GM12872 (cell line): ENCODE results near the gene ZNF423.

Source experiments
- TF ChIP-seq, protein P1 (sequence below): IDR thresholded peaks from 3 replicates; pipeline ENCODE4 v1.5.1; 2011; ENCODE audit warnings: low read depth, mild to moderate bottlenecking, low read length, moderate library complexity; ENCODE audit not compliant: insufficient read depth

ZNF423 gene

DNA sequence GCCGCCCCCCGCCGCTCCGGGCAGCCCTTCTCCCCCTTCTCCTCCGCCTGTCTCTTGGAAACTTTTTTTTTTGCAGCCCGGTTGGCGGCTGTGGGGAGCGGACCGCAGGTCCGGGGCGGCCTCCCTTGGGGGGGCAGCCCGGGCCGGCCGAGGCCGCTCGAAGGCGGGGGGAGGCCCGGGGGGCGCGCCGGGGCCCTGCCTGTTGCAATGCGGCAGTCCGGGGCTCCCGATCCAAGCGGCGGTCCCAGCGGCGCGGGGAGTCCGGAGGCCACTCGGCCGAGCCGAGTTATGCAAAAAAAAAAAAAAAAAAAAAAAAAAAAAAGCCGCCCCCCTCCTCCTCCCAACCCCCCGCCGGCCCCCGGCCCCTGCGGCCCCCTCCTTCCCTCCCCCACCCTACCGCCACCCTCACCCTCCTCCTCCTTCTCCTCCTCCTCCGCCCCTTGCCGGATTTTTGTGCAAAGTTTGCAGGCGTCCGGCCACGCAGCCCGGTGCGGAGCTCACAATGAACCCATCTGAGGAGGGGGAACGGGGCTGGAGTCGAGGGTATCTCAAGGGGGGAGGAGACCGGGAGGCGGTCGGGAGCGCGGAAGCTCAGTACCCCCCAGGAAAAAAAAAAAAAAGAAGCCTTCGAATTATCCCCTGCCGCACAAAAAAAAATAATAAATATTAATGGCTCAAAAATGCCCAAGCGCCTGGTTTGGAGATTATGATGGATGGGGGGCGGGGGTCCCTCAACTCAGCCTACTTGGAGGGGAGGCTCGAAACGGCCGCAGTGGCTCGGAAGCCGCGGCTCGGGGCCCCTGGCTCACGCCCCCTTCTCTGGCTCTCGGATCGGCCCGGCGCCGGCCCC lies at the start of gene ZNF423:
ZNF423 (minus strand) TSS at position 291 of the 850 bp plus-strand sequence. CDS start 338 bp downstream, outside the sequence.
- TF ChIP-seq, protein P1, sequence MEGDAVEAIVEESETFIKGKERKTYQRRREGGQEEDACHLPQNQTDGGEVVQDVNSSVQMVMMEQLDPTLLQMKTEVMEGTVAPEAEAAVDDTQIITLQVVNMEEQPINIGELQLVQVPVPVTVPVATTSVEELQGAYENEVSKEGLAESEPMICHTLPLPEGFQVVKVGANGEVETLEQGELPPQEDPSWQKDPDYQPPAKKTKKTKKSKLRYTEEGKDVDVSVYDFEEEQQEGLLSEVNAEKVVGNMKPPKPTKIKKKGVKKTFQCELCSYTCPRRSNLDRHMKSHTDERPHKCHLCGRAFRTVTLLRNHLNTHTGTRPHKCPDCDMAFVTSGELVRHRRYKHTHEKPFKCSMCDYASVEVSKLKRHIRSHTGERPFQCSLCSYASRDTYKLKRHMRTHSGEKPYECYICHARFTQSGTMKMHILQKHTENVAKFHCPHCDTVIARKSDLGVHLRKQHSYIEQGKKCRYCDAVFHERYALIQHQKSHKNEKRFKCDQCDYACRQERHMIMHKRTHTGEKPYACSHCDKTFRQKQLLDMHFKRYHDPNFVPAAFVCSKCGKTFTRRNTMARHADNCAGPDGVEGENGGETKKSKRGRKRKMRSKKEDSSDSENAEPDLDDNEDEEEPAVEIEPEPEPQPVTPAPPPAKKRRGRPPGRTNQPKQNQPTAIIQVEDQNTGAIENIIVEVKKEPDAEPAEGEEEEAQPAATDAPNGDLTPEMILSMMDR: no peak

DNA sequence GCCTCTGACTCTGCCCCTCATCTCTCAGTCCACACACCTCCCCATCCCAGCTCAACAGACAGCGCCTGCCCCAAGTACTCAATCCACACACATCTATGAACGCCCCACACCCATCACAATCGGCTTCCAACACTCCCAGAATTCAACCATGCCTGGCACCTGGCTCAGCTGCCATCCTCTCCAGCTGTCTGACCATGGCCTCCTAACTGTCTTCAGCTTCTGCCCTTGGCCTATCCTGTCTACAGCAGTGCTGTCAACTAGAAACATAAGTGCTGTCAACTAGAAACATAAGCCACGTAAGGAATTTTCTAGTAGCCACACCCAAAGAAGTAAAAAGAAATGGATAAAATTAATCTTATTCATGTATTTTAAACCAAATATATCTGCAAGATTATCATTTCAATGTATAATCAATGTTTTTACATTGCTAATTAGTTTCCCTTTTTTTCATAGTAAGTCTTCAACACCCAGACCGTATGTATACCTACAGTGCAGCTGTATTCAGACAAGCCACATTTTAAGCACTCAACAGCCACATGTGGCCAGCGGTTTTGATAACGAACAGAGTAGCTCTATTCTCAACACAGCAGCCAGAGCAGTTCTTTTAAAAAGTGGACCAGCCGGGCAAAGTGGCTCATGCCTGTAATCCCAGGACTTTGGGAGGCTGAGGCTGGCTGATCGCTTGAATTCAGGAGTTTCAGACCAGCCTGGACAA lies 48.6 kb upstream of the ZNF423 start:
- TF ChIP-seq, protein P1: no peak

DNA sequence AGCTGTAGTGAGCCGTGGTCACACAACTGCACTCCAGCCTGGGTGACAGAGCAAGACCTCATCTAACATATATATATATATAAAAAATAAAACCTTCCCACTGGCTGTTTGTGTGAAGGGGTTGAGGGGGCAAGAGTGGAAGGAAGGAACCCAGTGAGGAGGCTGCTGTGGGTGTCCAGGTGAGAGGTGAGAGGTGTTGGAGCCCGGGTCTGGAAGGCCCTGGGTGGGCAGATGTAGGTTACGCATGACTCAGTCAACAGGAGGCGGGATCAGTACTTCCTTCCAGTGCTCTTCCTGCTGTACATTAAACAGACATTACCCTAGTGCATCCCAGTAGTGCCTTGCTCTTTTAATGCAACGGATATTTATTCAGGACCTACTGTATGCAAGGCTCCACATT lies 47.0 kb upstream of the ZNF423 start:
- TF ChIP-seq, protein P1: no peak

DNA sequence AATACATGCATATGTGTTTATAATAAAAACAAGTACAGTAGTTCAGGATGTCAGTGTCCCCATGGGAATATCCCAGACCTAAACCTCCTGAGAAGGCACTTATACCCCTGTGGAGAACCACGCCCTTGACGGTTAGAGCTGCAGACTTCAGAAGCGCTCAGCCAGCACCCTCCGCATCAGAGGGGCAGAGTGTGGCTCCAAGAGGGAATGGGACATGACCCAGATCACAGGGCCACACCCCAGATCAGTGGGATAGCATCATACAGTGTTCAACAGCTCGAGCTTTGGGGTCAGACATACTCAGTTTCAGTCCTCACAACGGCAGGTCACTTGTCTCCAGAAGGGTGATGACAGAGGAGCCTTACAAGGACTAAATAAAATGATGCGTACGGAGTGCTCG lies 45.8 kb upstream of the ZNF423 start:
- TF ChIP-seq, protein P1: no peak

DNA sequence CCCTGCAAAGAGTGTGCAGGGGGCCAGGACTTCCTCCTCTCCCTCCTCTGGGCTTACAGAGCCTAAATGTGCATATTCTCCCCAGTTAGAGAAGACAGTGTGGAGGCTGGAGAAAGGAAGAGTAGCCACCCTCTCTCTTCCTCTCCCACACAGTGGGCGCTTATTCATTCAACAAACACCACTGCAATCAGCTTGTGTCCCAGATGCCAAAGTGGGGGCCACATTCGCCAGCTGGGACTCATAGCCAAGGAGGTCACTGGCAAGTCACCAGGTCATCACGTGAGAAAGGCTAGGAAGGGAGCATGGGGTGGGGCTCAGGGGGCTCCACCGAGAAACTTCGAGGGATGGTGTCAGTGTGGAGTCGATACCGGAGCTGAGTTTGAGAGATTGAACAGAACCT lies 45.0 kb upstream of the ZNF423 start:
- TF ChIP-seq, protein P1: no peak

DNA sequence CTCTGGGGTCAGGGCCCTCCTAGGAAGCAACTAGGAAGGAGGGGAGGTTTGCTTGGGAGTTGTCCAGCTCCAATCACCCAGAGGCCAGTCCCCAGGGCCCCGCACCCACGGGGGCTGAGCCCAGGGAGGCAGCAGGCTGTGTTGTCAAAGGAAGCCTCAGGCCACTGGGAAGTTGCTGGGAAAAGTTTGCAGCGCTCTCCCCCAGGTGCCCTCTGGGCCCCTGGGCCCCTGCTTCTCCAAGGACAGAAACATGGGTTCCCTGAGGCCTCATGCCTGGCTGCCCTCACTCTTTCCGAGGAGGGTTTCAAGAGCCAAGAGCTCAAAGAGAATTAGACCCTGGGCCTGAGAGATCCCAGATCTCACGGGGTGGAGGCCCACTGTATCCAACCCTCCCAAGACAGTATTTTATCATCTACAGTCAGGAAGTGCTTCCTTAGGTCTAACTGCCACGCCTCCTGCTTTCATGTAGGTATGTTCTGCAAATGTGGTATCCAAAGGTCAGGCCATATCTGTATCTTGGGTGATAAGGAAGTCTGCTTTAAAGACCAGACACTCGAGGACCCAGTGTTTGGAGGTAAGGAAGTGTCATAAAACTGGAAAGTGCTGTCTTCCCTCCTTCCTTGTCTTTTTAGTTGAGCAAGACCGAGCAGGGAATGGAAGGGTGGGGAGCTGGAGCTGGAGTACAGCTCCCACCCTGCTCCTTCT lies 44.2 kb upstream of the ZNF423 start:
- TF ChIP-seq, protein P1: no peak

DNA sequence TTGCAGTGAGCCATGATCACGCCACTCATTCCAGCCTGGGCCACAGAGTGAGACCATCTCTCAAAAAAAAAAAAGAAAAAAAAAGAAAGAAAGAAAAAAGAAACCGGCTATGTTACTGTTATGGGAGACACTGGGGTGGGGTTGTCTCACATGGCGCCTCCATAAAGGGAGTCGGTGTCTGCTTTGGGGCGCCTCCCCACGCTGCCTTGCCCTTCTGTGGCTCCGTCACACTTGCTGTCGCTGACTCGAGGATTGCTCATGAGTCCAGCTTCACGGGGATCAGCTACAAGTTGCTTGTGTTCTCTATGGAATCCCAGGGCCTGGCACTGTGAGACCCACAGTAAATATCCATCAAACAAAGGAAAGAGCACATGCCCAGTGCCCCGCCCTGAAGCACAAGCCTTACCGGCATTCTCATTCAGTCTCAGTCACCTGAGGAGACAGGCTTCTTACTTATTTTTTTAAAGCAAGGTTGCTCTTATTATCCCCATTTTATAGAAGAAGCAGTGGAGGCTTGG lies 40.6 kb upstream of the ZNF423 start:
- TF ChIP-seq, protein P1: no peak
